Renal cortical epithelial cell (primary cell): Measurements from ENCODE around the gene PSMC6. TPM values are rescaled to one million over a fixed set of nuclear protein-coding genes. Genes with fewer than 3 reads are reported as not detected.

Experiments used
- DNase-seq: peaks from one replicate; pipeline ENCODE4 v3.0.0-alpha.2; 2011; ENCODE audit warnings: low read depth
- total RNA-seq: library from RNA; depleted of rRNA; stranded (reverse); fragments of >200 nt; gene quantifications from 2 replicates; pipeline ENCODE4 v1.2.3, GENCODE V29; 2014

The PSMC6 gene
- 141 and 145 TPM in 2 replicates for total RNA-seq

GRCh38 chr14:52706724-52707706 is at the start of gene PSMC6:
TSS of gene PSMC6 (plus strand) at chr14:52707200. CDS start at chr14:52707220, 20 bp downstream.
- peak; percentile 76 for DNase-seq

GRCh38 chr14:52660325-52660724 is 46.7 kb upstream of the PSMC6 start:
- no peak for DNase-seq

DNA sequence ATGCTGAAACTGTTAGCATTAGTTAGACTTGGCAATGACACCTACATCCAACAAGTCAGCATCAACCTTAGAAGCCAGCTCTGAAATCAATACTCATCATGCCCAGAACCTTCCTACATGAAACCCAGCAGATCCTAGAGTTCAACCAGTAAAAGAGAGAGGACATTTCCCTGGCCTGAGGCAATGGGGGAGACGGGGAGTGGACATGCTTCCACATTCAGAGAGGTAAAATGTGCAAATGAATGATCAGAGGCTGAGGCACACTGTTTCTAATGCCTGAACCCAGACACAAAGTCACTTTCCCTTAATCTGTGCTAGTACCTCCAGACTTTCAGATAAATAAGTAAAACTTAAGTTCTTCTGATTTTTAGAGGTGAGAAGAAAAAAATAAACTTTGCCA is 46.2 kb upstream of the PSMC6 start:
- DNase-seq, result no peak

GRCh38 chr14:52661314-52661713 is 45.7 kb upstream of the PSMC6 start:
- DNase-seq, result no peak

DNA sequence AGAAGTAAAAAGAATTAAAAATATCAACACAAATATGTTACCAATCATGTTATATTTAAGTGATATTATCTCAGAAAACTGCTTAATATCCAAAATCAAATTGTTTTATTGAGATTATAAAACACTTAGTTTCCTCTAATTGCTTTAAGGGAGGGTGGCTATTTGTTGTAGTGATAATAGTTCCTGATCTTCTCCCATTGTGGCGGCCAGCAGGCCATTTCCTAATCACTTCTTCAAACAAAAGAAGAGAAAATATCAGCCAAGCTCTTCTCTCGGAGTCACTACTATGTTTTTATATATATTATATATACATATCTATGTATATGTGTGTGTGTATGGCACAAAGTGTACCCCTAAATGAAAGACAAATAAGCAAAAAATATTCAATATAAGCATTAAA is 43.1 kb upstream of the PSMC6 start:
- no peak for DNase-seq

- DNase-seq, result no peak
Observed at GRCh38 chr14:52678591-52678990, 28.4 kb upstream of the PSMC6 start.

- DNase-seq, result no peak
Observed at GRCh38 chr14:52683985-52684520, 22.9 kb upstream of the PSMC6 start.

DNA sequence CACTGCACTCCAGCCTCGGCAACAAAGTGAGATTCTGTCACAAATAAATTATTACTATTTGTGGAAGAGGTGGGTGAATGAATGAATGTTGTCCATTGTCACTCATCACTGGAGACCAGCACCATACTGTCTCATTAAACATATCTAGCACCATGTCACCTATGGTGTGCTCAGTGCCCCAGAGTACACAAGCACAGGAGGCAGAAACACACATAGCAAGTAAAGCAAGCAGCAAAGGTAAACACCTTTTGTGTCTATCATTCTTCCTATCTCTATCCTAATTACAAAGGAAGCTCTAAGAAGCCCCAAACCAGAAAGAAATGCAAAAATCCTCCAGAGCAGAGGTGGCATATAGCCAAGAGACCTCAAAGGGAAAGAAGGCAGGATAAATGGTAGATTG is 20.8 kb upstream of the PSMC6 start:
- DNase-seq, result no peak

GRCh38 chr14:52690983-52691760 is 15.8 kb upstream of the PSMC6 start:
- no peak for DNase-seq

DNA sequence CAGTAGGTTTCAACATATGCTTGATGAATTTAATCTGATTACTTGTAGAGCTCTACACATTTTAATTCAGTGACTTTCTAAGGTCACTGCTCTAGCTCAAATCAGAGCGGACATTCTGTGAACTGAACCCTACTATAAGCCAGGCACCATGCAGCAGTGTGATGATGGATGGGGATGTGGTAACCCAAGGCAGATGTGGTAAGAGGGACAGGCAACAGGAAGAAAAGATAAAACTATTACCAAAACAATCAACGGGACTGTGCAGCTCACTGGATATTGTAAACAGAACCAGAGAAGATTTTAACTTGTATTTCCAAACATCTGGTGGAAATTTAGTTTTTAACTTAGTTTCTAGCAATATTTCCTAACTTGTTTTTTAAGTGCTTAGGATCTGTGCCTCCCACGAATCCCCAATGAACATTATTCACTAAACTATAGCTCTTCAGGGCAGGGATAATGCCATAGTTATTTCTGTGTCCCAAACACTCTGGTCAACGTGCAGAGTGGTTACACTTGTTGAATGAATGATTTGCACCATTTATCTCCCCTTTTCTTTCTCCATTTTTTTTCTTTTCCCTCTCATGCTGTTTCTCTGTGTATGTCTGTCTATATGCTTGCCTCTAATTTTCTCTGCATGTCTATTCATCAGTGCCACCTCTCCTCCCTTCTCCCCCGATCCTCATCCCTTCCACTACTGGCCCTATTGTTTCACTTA is 14.6 kb upstream of the PSMC6 start:
- DNase-seq, result no peak

- DNase-seq, result no peak
Observed at GRCh38 chr14:52693036-52693435, 14.0 kb upstream of the PSMC6 start.

GRCh38 chr14:52693532-52693931 is 13.5 kb upstream of the PSMC6 start:
- no peak for DNase-seq

DNA sequence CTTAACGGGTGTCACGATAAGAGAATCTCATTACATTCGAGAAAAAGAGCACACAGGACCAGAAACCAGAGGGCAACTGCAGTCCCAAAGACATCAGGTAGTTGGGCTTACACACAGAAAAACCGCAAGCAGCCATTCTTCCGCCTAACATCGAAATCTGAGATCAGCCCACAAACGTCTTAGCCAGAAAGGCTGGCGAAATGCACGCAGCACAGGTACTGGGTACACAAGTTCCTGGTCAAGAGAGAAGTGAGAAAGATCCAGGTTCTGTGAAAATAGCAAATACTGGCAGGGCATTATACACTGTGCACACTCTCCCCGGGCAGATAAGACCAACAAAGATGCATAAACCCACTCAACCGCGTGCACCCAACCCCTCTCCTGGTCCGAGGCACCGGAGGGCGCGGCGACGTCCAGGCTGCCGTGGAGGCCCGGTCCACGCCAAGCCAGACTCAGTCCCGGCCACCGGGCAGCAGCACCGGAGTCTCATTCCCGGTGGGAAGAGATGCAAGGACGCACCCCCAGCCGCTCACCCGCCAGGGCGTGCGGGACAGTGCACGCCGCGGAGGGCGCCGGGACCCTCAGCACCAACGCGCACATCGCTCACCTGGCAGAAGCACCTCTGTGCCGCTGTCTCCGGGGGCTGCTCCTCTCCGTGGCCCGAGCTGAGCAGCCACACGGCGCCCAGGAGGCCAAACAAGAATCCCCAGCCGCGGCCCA is 12.1 kb upstream of the PSMC6 start:
- DNase-seq, result peak; percentile 64

DNA sequence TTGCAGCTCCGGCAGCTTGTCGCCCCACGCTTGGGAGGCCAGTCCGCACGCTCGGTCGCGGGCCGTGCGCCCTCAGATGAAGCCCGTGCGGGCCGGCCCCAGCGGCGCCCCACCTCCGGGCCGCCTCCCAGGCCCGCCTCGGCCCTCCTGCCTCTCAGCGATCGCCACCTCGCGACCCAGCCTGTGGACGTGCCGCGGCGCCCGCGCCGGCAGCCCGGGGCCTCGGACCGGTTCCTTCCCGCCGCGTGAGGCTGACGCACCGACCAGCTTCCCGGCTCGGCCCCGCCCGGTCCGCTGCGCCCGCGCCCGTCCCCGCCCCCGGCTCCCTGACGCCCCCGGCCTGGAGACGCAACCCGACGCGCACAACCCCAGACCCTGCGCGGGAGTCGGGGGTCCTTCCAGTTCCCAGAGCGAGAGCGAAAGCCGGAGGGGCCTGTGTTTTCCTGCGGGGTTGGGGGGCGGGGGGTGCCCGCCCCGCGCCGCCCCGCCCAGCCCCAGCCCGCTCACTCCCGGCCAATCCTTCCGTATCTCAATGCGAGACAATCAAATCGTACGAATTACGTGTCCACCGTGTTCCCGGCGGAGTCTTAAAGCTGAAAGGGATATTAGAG is 11.4 kb upstream of the PSMC6 start, which contains the start of gene ERO1A:
TSS of gene ERO1A (minus strand) at position 78 of the 611 bp plus-strand sequence. CDS start at position 1, 77 bp downstream.
- peak; percentile 68 for DNase-seq

DNA sequence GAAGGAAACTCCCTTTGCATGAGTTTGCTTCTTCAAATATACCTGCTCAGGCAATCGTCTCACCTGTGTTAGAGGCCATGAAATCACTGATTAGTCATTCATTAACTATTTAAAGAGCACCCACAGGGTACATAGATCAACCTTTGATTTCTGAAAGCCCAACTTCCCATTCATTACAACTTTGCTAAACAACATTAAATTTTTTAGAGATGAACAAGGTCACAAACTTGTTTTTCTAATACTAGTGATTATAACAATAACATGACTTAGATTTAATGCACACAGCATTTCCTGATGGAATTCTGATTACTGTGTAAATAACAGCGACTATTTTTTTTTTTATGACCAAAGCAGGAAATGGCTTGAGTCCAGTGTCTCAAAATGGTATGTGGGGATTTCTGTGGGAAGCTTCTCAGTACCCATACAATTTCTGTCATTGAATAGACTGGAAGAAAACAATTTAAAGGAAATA is 6.3 kb upstream of the PSMC6 start:
- DNase-seq, result peak; percentile 83

DNA sequence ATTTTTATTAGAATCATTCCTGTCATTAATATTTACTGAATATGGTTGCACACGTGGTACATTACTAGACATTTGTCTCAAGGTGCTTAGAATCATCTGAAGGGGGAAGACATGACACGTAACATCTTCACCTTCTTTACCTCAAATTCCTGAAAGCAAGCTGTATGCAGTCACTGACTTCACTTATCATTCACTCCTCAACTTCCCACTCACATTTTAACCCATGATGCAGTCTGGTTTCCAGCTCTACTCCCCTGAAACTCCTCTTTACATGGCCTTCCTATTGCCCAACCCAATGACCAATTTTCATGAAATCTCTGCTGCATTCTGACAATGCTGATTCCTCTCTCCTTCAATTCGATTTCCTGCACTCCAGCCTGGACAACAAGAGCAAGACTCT is 5.8 kb upstream of the PSMC6 start:
- DNase-seq, result peak; percentile 39

GRCh38 chr14:52703225-52703624 is 3.8 kb upstream of the PSMC6 start:
- peak; percentile 96 for DNase-seq

DNA sequence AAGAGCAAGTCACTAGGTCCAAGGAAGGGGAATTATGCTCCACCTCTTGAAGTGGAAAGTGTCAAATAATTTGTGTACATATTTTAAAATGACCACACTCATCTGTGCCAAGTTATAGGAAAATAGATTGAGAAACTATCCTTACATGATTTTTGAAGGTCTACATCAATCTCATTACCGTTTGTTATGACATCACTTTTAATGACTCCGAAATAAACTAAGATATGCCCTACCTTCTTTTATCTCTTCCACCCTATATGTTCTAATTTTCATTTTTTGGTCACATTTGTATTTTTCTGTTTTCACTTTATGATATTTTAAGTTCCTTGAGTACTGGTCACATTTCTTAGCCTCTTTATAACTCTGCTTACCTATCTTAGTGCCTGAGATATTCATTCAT is 3.3 kb upstream of the PSMC6 start:
- no peak for DNase-seq

GRCh38 chr14:52706286-52706685 is 714 bp upstream of the PSMC6 start:
- peak; percentile 37 for DNase-seq

DNA sequence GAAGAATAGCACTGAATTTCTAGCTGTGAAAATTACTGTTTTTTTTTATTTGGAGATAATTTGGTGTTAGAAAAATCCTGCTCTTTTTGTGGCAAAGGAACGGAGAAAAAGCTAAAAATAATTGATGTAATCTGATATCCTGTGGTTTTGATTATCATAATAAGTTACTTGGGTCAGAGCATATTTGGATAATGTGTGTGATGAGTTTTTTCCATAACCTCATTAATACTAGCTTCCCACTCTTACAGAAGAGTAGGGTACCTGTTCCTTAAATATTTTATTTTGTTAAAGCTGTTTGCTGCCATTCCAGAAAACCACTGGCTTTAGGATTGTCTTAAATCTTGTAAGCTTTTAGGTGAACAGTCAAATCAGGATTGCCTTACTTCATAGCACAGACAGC is 4.7 kb downstream of the PSMC6 start:
- no peak for DNase-seq
